ENCODE measurements around the gene MBD5.

MBD5 gene

GRCh38 chr2:148483665-148484064, 462.8 kb downstream of the MBD5 start:
- TF ChIP-seq, protein P1, sequence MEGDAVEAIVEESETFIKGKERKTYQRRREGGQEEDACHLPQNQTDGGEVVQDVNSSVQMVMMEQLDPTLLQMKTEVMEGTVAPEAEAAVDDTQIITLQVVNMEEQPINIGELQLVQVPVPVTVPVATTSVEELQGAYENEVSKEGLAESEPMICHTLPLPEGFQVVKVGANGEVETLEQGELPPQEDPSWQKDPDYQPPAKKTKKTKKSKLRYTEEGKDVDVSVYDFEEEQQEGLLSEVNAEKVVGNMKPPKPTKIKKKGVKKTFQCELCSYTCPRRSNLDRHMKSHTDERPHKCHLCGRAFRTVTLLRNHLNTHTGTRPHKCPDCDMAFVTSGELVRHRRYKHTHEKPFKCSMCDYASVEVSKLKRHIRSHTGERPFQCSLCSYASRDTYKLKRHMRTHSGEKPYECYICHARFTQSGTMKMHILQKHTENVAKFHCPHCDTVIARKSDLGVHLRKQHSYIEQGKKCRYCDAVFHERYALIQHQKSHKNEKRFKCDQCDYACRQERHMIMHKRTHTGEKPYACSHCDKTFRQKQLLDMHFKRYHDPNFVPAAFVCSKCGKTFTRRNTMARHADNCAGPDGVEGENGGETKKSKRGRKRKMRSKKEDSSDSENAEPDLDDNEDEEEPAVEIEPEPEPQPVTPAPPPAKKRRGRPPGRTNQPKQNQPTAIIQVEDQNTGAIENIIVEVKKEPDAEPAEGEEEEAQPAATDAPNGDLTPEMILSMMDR (IDR thresholded peaks at IDR 0.05; ENCODE audit: low read depth, low read length), result no peak
- TF ChIP-seq EZH2phosphoT487 (IDR thresholded peaks at IDR 0.05; ENCODE audit: low read depth), result no peak
- Histone ChIP-seq H3K4me3 (ENCODE audit: low read length) (no peak overlapping the region), H3K27me3 (ENCODE audit: low read depth, low read length) (no peaks in the 10 kb centered on the region), H3K9me3 (ENCODE audit: insufficient read depth, low read length) (no peaks in the 10 kb centered on the region), H3K4me1 (ENCODE audit: low read length) (no peaks in the 10 kb centered on the region), H2AFZ (ENCODE audit: low read depth, low read length) (no peak overlapping the region), H4K20me1 (ENCODE audit: insufficient read depth, low read length) (no peaks in the 10 kb centered on the region), H3K9ac (ENCODE audit: low read length) (no peak overlapping the region), H3K27ac (ENCODE audit: low read length) (no peak overlapping the region), H3K36me3 (replicated peaks; ENCODE audit: low read depth, low read length) (no peaks in the 10 kb centered on the region), H3K4me2 (ENCODE audit: low read length) (no peak overlapping the region), H3K79me2 (ENCODE audit: low read length) (no peaks in the 10 kb centered on the region)

DNA sequence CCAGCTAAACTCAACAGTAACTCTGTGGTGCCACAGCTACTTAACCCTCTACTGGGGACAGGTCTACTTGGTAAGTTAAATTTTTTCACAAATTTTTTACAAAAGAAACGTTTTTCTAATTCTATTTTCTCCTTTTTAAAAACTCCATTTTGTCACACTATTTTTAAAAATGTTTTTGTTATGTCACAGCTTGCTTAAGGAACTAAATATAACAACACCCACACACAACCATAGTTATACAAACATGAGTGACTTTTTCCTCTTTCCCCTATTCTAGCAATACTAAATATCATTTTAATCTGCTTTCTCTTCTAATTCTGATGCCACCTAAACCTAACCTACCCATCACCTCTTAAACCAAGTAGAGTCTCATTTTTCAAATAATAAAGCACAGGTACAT, 463.2 kb downstream of the MBD5 start:
- no peak overlapping the region for H3K4me3 ChIP-seq (ENCODE audit: low read length)
- no peak overlapping the region for H3K27ac ChIP-seq (ENCODE audit: low read length)
- no peak overlapping the region for H3K4me2 ChIP-seq (ENCODE audit: low read length)
- no peak overlapping the region for H2AFZ ChIP-seq (ENCODE audit: low read depth, low read length)
- H4K20me1 ChIP-seq (ENCODE audit: insufficient read depth, low read length), result no peaks in the 10 kb centered on the region
- H3K9ac ChIP-seq (ENCODE audit: low read length), result no peak overlapping the region
- no peaks in the 10 kb centered on the region for H3K4me1 ChIP-seq (ENCODE audit: low read length)
- H3K9me3 ChIP-seq (ENCODE audit: insufficient read depth, low read length), result no peaks in the 10 kb centered on the region
- H3K36me3 ChIP-seq (replicated peaks; ENCODE audit: low read depth, low read length), result no peaks in the 10 kb centered on the region
- no peaks in the 10 kb centered on the region for H3K79me2 ChIP-seq (ENCODE audit: low read length)
- TF ChIP-seq, protein P1 (IDR thresholded peaks at IDR 0.05; ENCODE audit: low read depth, low read length), result no peak
- TF ChIP-seq EZH2phosphoT487 (IDR thresholded peaks at IDR 0.05; ENCODE audit: low read depth), result no peak
- no peaks in the 10 kb centered on the region for H3K27me3 ChIP-seq (ENCODE audit: low read depth, low read length)

GRCh38 chr2:148486655-148487054, 465.8 kb downstream of the MBD5 start:
- Histone ChIP-seq H3K4me3 (ENCODE audit: low read length) (no peak overlapping the region), H3K9ac (ENCODE audit: low read length) (no peak overlapping the region), H3K27ac (ENCODE audit: low read length) (no peak overlapping the region), H2AFZ (ENCODE audit: low read depth, low read length) (no peak overlapping the region), H3K79me2 (ENCODE audit: low read length) (no peaks in the 10 kb centered on the region), H3K36me3 (replicated peaks; ENCODE audit: low read depth, low read length) (no peaks in the 10 kb centered on the region), H3K4me1 (ENCODE audit: low read length) (peaks cover 6% of the 10 kb centered on the region), H3K27me3 (ENCODE audit: low read depth, low read length) (no peaks in the 10 kb centered on the region), H3K4me2 (ENCODE audit: low read length) (no peak overlapping the region), H4K20me1 (ENCODE audit: insufficient read depth, low read length) (no peaks in the 10 kb centered on the region), H3K9me3 (ENCODE audit: insufficient read depth, low read length) (no peaks in the 10 kb centered on the region)
- TF ChIP-seq EZH2phosphoT487 (IDR thresholded peaks at IDR 0.05; ENCODE audit: low read depth), result no peak
- TF ChIP-seq, protein P1 (IDR thresholded peaks at IDR 0.05; ENCODE audit: low read depth, low read length), result no peak

DNA sequence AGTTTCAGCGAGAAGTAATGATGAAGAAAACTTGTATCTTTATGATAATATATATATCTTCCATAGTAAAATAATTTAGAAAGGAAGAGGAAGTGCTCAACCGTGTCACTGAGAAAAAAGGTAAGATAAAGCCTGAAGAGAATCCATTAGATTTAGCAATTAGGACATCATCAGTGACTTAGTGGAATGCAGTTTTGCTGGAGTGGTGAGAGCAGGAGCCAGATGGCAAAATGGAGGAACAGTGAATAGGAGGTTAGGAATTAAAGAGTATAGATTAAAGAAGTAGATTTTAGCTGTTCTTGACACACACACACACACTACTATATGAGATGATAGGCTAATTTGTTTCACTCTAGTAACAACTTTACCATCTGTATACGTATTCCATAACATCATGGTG, 466.5 kb downstream of the MBD5 start:
- H3K36me3 ChIP-seq (replicated peaks; ENCODE audit: low read depth, low read length), result no peaks in the 10 kb centered on the region
- TF ChIP-seq, protein P1 (IDR thresholded peaks at IDR 0.05; ENCODE audit: low read depth, low read length), result no peak
- TF ChIP-seq EZH2phosphoT487 (IDR thresholded peaks at IDR 0.05; ENCODE audit: low read depth), result no peak
- H3K4me1 ChIP-seq (ENCODE audit: low read length), result peaks cover 6% of the 10 kb centered on the region
- H4K20me1 ChIP-seq (ENCODE audit: insufficient read depth, low read length), result no peaks in the 10 kb centered on the region
- no peak overlapping the region for H3K9ac ChIP-seq (ENCODE audit: low read length)
- no peak overlapping the region for H3K4me2 ChIP-seq (ENCODE audit: low read length)
- H2AFZ ChIP-seq (ENCODE audit: low read depth, low read length), result no peak overlapping the region
- no peak overlapping the region for H3K4me3 ChIP-seq (ENCODE audit: low read length)
- H3K9me3 ChIP-seq (ENCODE audit: insufficient read depth, low read length), result no peaks in the 10 kb centered on the region
- H3K27me3 ChIP-seq (ENCODE audit: low read depth, low read length), result no peaks in the 10 kb centered on the region
- H3K27ac ChIP-seq (ENCODE audit: low read length), result no peak overlapping the region
- H3K79me2 ChIP-seq (ENCODE audit: low read length), result no peaks in the 10 kb centered on the region

All from OCI-LY3 (cell line).